Adrenal gland (tissue), 5 donors: Measurements from ENCODE around the gene RAPGEF4.

ENCODE experiments used
- CTCF ChIP-seq, 6 experiments: fragments of 450-650 bp in 4 of 6; fragments of 200-600 bp in 2 of 6; sonication (generic) in 1 of 6; IDR thresholded peaks; 1 replicate in 5 of 6; 2 replicates in 1 of 6; pipeline versions ENCODE4 v1.5.1 to v1.8.0; 2016 to 2021; ENCODE audit warnings: antibody characterized with exemption in 6 of 6, mild to moderate bottlenecking in 2 of 6, moderate library complexity in 1 of 6
- POLR2A ChIP-seq, 2 donors: fragments of 450-650 bp; IDR thresholded peaks; one replicate each; pipeline ENCODE4 v1.6.1; 2017; ENCODE audit warnings: antibody characterized with exemption in 2 of 2, mild to moderate bottlenecking in 2 of 2, moderate library complexity in 1 of 2
- donor health status: DM: no; HTN: no; CAD: no.

DNA sequence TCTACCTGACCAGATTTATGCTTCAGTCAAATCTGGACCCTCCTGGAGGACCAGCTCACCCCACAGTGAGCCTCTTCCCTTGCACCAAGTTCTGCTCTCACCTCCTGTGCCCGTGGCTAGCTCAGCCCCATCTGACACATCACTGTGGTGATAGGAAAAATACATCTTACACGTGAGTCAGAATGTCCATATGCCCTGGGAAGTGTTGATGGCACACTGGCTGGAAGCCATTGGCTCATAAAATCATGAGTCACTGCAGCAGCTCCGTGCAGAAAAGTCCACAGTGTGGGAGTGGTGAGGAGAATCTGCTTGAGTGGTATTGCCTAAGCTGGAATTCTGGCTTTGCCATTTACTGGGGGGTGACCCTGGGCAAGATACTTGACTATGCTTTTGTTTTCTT lies 42.6 kb upstream of the RAPGEF4 start:
- no peak for TF ChIP-seq CTCF (IDR thresholded peaks at IDR 0.05)
- TF ChIP-seq POLR2A (IDR thresholded peaks at IDR 0.05) = no peak
